Large intestine (tissue), 3 donors: ENCODE data around the gene ZNF785. TPM values are rescaled to one million over a fixed set of nuclear protein-coding genes. Genes with fewer than 3 reads are reported as not detected.
"Not testable (repeated sequence)": the region's sequence is repeated elsewhere in the genome, so short reads cannot be mapped to it uniquely, and the experiment has no call there.

Experiments
- DNase-seq, 2 donors: peaks; one replicate each; pipeline versions ENCODE4 v3.0.0 to v3.0.0-alpha.2; 2013
- H3K27ac ChIP-seq: one replicate; pipeline ENCODE4 v1.5.1; 2013; ENCODE audit warnings: low read length
- H3K27me3 ChIP-seq: 2 replicates; pipeline ENCODE4 v1.6.1; 2013; ENCODE audit warnings: low read length; ENCODE audit not compliant: control insufficient read depth, insufficient read depth
- H3K36me3 ChIP-seq: 2 replicates; pipeline ENCODE4 v1.6.1; 2013; ENCODE audit warnings: low read length; ENCODE audit not compliant: control insufficient read depth, insufficient read depth
- H3K4me1 ChIP-seq: one replicate; pipeline ENCODE4 v1.6.1; 2013; ENCODE audit warnings: low read length; ENCODE audit not compliant: control insufficient read depth, insufficient read depth
- H3K4me3 ChIP-seq: one replicate; pipeline ENCODE4 v1.5.1; 2013; ENCODE audit warnings: low read length
- H3K9me3 ChIP-seq: one replicate; pipeline ENCODE4 v1.6.1; 2013; ENCODE audit warnings: mild to moderate bottlenecking, low read depth, low read length, moderate library complexity; ENCODE audit not compliant: control insufficient read depth
- WGBS: methylation state at CpG from one replicate; pipeline ENCODE4 v1.1.5; 2013; ENCODE audit warnings: low lambda C conversion rate; ENCODE audit not compliant: insufficient coverage; 5-methylcytosine and 5-hydroxymethylcytosine counted together
- polyA plus RNA-seq: library from polyadenylated mRNA; unstranded; fragments of 120-200 nt; gene quantifications from one replicate; pipeline ENCODE4 v1.2.1, GENCODE V29; 2013

The ZNF785 gene
- polyA plus RNA-seq, 1 donor = 22.7 TPM

GRCh38 chr16:30539986-30540526, 45.4 kb downstream of the ZNF785 start:
- Histone ChIP-seq H3K27ac (peak overlapping the region; percentile 86), H3K4me1 (peaks cover 62% of the 10 kb centered on the region)

GRCh38 chr16:30539000-30539964, 46.2 kb downstream of the ZNF785 start:
- H3K27me3 ChIP-seq = no peaks in the 10 kb centered on the region
- H3K9me3 ChIP-seq = no peaks in the 10 kb centered on the region
- no CpG with 5 or more reads among the region's 8 CpGs for WGBS
- DNase-seq = peak in 1 of 2 donors; percentile 55
- peak overlapping the region; percentile 86 for H3K27ac ChIP-seq
- H3K4me3 ChIP-seq = no peak overlapping the region
- peaks cover 54% of the 10 kb centered on the region for H3K4me1 ChIP-seq
- H3K36me3 ChIP-seq = no peaks in the 10 kb centered on the region

More at GRCh38 chr16:30539986-30540526, 45.4 kb downstream of the ZNF785 start:
- not testable (repeated sequence) for DNase-seq, H3K4me3 ChIP-seq, H3K9me3 ChIP-seq, H3K27me3 ChIP-seq, H3K36me3 ChIP-seq
- WGBS = no CpG with 5 or more reads among the region's 13 CpGs

- peak overlapping the region; percentile 95 for H3K27ac ChIP-seq
- H3K9me3 ChIP-seq, DNase-seq, H3K27me3 ChIP-seq, H3K4me3 ChIP-seq: not testable (repeated sequence)
- peaks cover 14% of the 10 kb centered on the region for H3K36me3 ChIP-seq
- H3K4me1 ChIP-seq = peaks cover 41% of the 10 kb centered on the region
- 83% methylated on average over 1 of the region's 13 CpGs for WGBS
Measured at GRCh38 chr16:30536391-30537024, 49.0 kb downstream of the ZNF785 start.

GRCh38 chr16:30535777-30536190, 49.7 kb downstream of the ZNF785 start:
- 100% methylated on average over 1 of the region's 12 CpGs for WGBS
- Histone ChIP-seq H3K9me3 (peaks cover 4% of the 10 kb centered on the region), H3K36me3 (peaks cover 22% of the 10 kb centered on the region), H3K27me3 (no peaks in the 10 kb centered on the region), H3K27ac (peak overlapping the region; percentile 95), H3K4me1 (peaks cover 42% of the 10 kb centered on the region), H3K4me3 (peak overlapping the region; percentile 79)
- DNase-seq = peak; percentile 82 to 86

- Histone ChIP-seq H3K27me3 (no peaks in the 10 kb centered on the region), H3K9me3 (peaks cover 4% of the 10 kb centered on the region), H3K4me3 (peak overlapping the region; percentile 79), H3K27ac (peak overlapping the region; percentile 95), H3K4me1 (peaks cover 42% of the 10 kb centered on the region), H3K36me3 (peaks cover 25% of the 10 kb centered on the region)
- WGBS = 0% methylated on average over 1 of the region's 18 CpGs
- DNase-seq = no peak
Measured at GRCh38 chr16:30535106-30535776, 50.3 kb downstream of the ZNF785 start.

- Histone ChIP-seq H3K27ac (peak within 1 kb of the TSS; percentile 95), H3K36me3 (peaks cover 25% of the 10 kb centered on the region), H3K4me1 (peaks cover 35% of the 10 kb centered on the region), H3K27me3 (no peaks in the 10 kb centered on the region), H3K4me3 (peak within 1 kb of the TSS; percentile 79), H3K9me3 (peaks cover 4% of the 10 kb centered on the region)
- WGBS = no CpG with 5 or more reads among the region's 70 CpGs
- DNase-seq = peak; percentile 90 to 96
Measured at GRCh38 chr16:30534368-30535105, 51.0 kb downstream of the ZNF785 start, which contains the start of gene ZNF747. TSS of gene ZNF747 (minus strand) at chr16:30534858. CDS start at chr16:30534679, 179 bp downstream.

GRCh38 chr16:30533748-30534367, 51.6 kb downstream of the ZNF785 start:
- WGBS = no CpG with 5 or more reads among the region's 29 CpGs
- H3K27me3 ChIP-seq = no peaks in the 10 kb centered on the region
- peaks cover 35% of the 10 kb centered on the region for H3K4me1 ChIP-seq
- peak overlapping the region; percentile 79 for H3K4me3 ChIP-seq
- H3K27ac ChIP-seq = peak overlapping the region; percentile 95
- H3K9me3 ChIP-seq = peaks cover 4% of the 10 kb centered on the region
- DNase-seq = peak in 1 of 2 donors; percentile 78
- H3K36me3 ChIP-seq = peaks cover 25% of the 10 kb centered on the region

GRCh38 chr16:30533146-30533522, 52.4 kb downstream of the ZNF785 start:
- H3K4me3 ChIP-seq = peak overlapping the region; percentile 79
- peaks cover 35% of the 10 kb centered on the region for H3K4me1 ChIP-seq
- H3K36me3 ChIP-seq = peaks cover 25% of the 10 kb centered on the region
- H3K9me3 ChIP-seq = peaks cover 4% of the 10 kb centered on the region
- no peaks in the 10 kb centered on the region for H3K27me3 ChIP-seq
- WGBS = no CpG with 5 or more reads among the region's 11 CpGs
- DNase-seq = no peak
- peak overlapping the region; percentile 95 for H3K27ac ChIP-seq
